Panc1 (cell line): ENCODE data around the gene AMIGO1. TPM values are rescaled to one million over a fixed set of nuclear protein-coding genes. Genes with fewer than 3 reads are reported as not detected.

Source experiments
- ATAC-seq: fragments of 200-7000 bp; cut with Tn5 transposase; 2 replicates; pipeline ENCODE4 v1.9.1; 2020; ENCODE audit warnings: mild to moderate bottlenecking, moderate library complexity
- BruUV-seq: library from RNA; stranded (reverse); fragments of 400-500 nt; replicated peaks from 2 replicates; lab custom pipeline; 2021; lab: Mats Ljungman, UMichigan
- CTCF ChIA-PET: fragments of 300-600 bp; sonication (Branson Sonifier 250); formaldehyde crosslinking; loops from one replicate; lab custom pipeline; 2022; ENCODE audit warnings: antibody characterized with exemption; lab: Charles Lee
- POLR2A ChIA-PET: fragments of 300-600 bp; sonication (Branson Sonifier 250); formaldehyde crosslinking; loops from one replicate; lab custom pipeline; 2022; ENCODE audit warnings: antibody characterized with exemption; lab: Charles Lee
- DNase-seq: peaks from one replicate; pipeline ENCODE4 v3.0.0-alpha.2; 2010; ENCODE audit warnings: low read depth, low spot score
- H3K27ac ChIP-seq: 2 replicates; pipeline ENCODE4 v1.5.1; 2011; ENCODE audit warnings: mild to moderate bottlenecking, low read length, inconsistent platforms
- H3K27me3 ChIP-seq: fragments of 200-500 bp; sonication (Bioruptor generic); 2 replicates; pipeline ENCODE4 v1.6.0; 2014; ENCODE audit warnings: low read length, inconsistent platforms; ENCODE audit not compliant: control insufficient read depth, insufficient read depth
- H3K36me3 ChIP-seq: fragments of 200-500 bp; sonication (Bioruptor generic); 2 replicates; pipeline ENCODE4 v1.5.1; 2014; ENCODE audit warnings: inconsistent platforms, mild to moderate bottlenecking, low read length, moderate library complexity; ENCODE audit not compliant: control insufficient read depth, insufficient read depth
- H3K4me1 ChIP-seq: 2 replicates; pipeline ENCODE4 v1.5.1; 2011; ENCODE audit warnings: inconsistent platforms, mild to moderate bottlenecking, low read length, moderate library complexity; ENCODE audit not compliant: control insufficient read depth, insufficient read depth
- H3K4me3 ChIP-seq, 2 experiments: 2 replicates each; pipeline ENCODE4 v1.5.1; 2011 to 2012; ENCODE audit warnings: low read depth in 2 of 2, low read length in 2 of 2, mild to moderate bottlenecking in 2 of 2, inconsistent platforms in 1 of 2, moderate library complexity in 1 of 2
- H3K9me3 ChIP-seq: fragments of 200-500 bp; sonication (Bioruptor generic); 2 replicates; pipeline ENCODE4 v1.5.1; 2014; ENCODE audit warnings: low read depth, mild to moderate bottlenecking, inconsistent platforms, low read length, moderate library complexity; ENCODE audit not compliant: control insufficient read depth, insufficient read depth
- POLR2AphosphoS5 ChIP-seq: IDR thresholded peaks from 2 replicates; pipeline ENCODE4 v1.6.1; 2012; ENCODE audit warnings: mild to moderate bottlenecking, low read depth, low read length, moderate library complexity
- SIN3A ChIP-seq: IDR thresholded peaks from 2 replicates; pipeline ENCODE4 v1.6.1; 2012; ENCODE audit warnings: low read depth, mild to moderate bottlenecking, low read length, moderate library complexity, borderline replicate concordance; ENCODE audit not compliant: insufficient read depth
- TCF7L2 ChIP-seq: IDR thresholded peaks from 2 replicates; pipeline ENCODE4 v1.6.1; 2011; ENCODE audit warnings: mild to moderate bottlenecking, low read depth, low read length, inconsistent platforms
- in situ Hi-C: cut with HindIII; loops from 2 replicates; pipeline ENCODE4 v1.10.0; 2016; ENCODE audit warnings: low sequenced_read_pairs, low pct_unique_long_range_greater_than_20kb
- intact Hi-C: fragments of 100-400 bp; cut with micrococcal nuclease; formaldehyde crosslinking; loops from one replicate; pipeline ENCODE4 v1.10.0; 2022; ENCODE audit not compliant: unreplicated experiment
- total RNA-seq: library from RNA; stranded (reverse); gene quantifications from one replicate; pipeline ENCODE4 v1.2.1, GENCODE V29; 2021; ENCODE audit not compliant: unreplicated experiment
- TF ChIP-seq, protein P1 (sequence below), 2 experiments: IDR thresholded peaks; 2 replicates each; pipeline ENCODE4 v1.6.1; 2011 to 2012; ENCODE audit warnings: low read depth in 2 of 2, control low read depth in 1 of 2, low read length in 1 of 2, mild to moderate bottlenecking in 1 of 2, moderate library complexity in 1 of 2; ENCODE audit not compliant: insufficient read depth in 1 of 2
- TF ChIP-seq, protein P2 (sequence below): fragments of 450-650 bp; IDR thresholded peaks from 2 replicates; pipeline ENCODE4 v1.5.1; 2017; ENCODE audit warnings: mild to moderate bottlenecking

Gene AMIGO1
- total RNA-seq, 1 experiment from 2014 or later: 0.64 TPM

DNA sequence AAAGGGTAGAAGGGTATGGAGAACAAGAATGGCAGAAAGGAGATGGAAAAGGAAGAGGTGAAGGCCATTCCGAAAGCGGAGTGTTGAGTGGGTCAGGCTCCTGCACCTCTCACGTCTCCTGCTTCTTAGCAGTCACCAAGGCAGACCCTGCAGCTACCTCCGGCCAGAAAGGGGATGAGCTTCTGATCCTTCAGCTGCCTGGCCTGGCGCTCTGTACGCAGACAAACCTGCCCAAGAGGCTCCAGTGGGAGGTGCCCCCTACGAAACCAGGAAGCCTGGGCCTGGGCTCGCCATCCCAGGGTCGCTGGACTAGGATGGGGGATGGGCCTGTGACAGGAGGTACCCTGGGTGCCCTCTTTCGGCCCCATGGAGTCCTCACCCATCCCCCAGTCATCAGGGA is 33.1 kb upstream of the AMIGO1 start:
- Histone ChIP-seq H3K27me3 (no peaks in the 10 kb centered on the region), H3K4me3 (no peak overlapping the region), H3K36me3 (peaks cover under 1% of the 10 kb centered on the region; the same call in 1 of the 2 replicates), H3K27ac (no peak overlapping the region), H3K9me3 (no peaks in the 10 kb centered on the region), H3K4me1 (peaks cover 6% of the 10 kb centered on the region; the same call in 1 of the 2 replicates)
- intact Hi-C loops: loop anchor here (10.0 kb wide), 1 partner anchor 442 kb away; the partner anchor contains the start of gene AHCYL1
- CTCF ChIA-PET: no interaction called here
- TF ChIP-seq POLR2AphosphoS5: no peak
- TF ChIP-seq, protein P1, sequence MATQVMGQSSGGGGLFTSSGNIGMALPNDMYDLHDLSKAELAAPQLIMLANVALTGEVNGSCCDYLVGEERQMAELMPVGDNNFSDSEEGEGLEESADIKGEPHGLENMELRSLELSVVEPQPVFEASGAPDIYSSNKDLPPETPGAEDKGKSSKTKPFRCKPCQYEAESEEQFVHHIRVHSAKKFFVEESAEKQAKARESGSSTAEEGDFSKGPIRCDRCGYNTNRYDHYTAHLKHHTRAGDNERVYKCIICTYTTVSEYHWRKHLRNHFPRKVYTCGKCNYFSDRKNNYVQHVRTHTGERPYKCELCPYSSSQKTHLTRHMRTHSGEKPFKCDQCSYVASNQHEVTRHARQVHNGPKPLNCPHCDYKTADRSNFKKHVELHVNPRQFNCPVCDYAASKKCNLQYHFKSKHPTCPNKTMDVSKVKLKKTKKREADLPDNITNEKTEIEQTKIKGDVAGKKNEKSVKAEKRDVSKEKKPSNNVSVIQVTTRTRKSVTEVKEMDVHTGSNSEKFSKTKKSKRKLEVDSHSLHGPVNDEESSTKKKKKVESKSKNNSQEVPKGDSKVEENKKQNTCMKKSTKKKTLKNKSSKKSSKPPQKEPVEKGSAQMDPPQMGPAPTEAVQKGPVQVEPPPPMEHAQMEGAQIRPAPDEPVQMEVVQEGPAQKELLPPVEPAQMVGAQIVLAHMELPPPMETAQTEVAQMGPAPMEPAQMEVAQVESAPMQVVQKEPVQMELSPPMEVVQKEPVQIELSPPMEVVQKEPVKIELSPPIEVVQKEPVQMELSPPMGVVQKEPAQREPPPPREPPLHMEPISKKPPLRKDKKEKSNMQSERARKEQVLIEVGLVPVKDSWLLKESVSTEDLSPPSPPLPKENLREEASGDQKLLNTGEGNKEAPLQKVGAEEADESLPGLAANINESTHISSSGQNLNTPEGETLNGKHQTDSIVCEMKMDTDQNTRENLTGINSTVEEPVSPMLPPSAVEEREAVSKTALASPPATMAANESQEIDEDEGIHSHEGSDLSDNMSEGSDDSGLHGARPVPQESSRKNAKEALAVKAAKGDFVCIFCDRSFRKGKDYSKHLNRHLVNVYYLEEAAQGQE (IDR thresholded peaks at IDR 0.05; ENCODE audit: insufficient read depth in 1 of 2, low read depth in 2 of 2, low read length in 1 of 2): no peak
- TF ChIP-seq, protein P2, sequence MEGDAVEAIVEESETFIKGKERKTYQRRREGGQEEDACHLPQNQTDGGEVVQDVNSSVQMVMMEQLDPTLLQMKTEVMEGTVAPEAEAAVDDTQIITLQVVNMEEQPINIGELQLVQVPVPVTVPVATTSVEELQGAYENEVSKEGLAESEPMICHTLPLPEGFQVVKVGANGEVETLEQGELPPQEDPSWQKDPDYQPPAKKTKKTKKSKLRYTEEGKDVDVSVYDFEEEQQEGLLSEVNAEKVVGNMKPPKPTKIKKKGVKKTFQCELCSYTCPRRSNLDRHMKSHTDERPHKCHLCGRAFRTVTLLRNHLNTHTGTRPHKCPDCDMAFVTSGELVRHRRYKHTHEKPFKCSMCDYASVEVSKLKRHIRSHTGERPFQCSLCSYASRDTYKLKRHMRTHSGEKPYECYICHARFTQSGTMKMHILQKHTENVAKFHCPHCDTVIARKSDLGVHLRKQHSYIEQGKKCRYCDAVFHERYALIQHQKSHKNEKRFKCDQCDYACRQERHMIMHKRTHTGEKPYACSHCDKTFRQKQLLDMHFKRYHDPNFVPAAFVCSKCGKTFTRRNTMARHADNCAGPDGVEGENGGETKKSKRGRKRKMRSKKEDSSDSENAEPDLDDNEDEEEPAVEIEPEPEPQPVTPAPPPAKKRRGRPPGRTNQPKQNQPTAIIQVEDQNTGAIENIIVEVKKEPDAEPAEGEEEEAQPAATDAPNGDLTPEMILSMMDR: no peak
- no peak for TF ChIP-seq TCF7L2
- POLR2A ChIA-PET: no interaction called here
- in situ Hi-C loops: no loop called here
- BruUV-seq: no TSS peak
- DNase-seq: no peak
- ATAC-seq: no peak

DNA sequence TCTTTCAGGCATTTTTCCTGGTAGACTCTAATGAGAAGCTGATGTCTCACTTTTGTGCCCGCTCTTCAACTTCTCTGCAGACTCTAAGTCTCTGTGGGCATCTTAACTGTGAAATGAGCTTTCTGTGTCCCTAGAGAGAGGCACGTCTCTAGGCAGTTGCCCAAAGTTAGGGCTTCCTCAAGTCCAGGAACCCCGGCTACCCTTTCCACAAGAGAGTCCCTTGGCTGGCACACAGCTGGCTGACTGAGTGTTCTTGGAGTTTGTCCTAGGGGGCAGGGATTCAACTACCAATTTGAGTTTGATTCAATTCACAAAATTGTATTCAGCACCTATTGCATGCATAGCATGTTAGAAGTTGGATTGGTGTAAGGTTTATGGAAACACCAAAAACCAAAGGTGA is 31.6 kb upstream of the AMIGO1 start:
- Histone ChIP-seq H3K9me3 (no peaks in the 10 kb centered on the region), H3K27me3 (no peaks in the 10 kb centered on the region), H3K4me1 (no peaks in the 10 kb centered on the region; the same call in 1 of the 2 replicates), H3K27ac (no peak overlapping the region), H3K4me3 (no peak overlapping the region), H3K36me3 (no peaks in the 10 kb centered on the region)
- TF ChIP-seq, protein P2: no peak
- TF ChIP-seq SIN3A (no peak), TCF7L2 (no peak), POLR2AphosphoS5 (no peak)
- TF ChIP-seq, protein P1 (IDR thresholded peaks at IDR 0.05; ENCODE audit: insufficient read depth in 1 of 2, low read depth in 2 of 2, low read length in 1 of 2): no peak
- no peak for ATAC-seq
- no peak for DNase-seq
- no TSS peak for BruUV-seq
- ChIA-PET CTCF (no interaction called here), POLR2A (interaction anchor here (0.6 kb wide), 1 partner anchor 28 kb away, joined by 9 read pairs; no protein-coding TSS in a partner anchor)
- intact Hi-C loops (loop anchor here (10.0 kb wide), 1 partner anchor 444 kb away; the partner anchor contains the start of gene AHCYL1), in situ Hi-C loops (no loop called here)
